Stimulated activated CD4-positive, alpha-beta T cell treated with anti-CD3 and anti-CD28 coated beads, TNF-alpha, amount 100 ng/mL, for 24 hours (primary cell): ENCODE measurements around the gene ZNF525.
"Not testable (repeated sequence)": the region's sequence is repeated elsewhere in the genome, so short reads cannot be mapped to it uniquely, and the experiment has no call there.

Experiments
- DNase-seq, 3 experiments: peaks; one replicate each; pipeline ENCODE4 v3.0.0-alpha.2; 2020; ENCODE audit warnings: low read depth in 3 of 3

The ZNF525 gene

DNA sequence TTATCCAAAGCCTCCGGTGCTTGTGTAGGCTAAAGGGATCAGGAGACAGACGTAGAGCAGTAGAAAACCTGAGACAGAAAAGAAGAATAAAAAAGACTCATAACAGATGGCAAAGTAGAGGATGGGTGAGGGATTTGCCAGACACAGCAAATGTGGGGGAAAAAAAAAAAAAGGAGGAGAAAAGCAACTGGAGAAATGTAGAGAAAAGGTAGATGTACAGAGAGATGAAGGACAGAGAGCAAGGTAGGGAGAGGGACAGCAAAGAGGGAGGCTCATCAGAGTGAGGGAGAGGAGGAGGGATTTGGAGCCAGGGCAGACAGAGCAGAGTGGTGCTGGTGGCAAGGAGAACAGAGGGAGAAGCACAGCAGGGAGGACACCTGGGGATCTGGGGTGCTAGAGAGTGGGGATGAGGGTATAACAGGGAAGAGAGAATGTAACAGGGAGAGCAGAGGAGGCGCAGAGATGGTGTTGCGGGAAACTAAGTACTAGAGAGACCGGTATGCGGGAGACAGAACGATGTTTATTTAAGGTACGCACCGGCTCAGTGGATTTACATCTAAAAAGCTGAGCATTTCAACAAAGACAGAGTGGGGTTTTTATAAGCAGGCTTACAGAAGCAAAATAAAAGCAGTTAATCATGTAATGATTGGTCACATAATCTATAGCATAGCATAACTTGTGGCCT is 30.5 kb downstream of the ZNF525 start:
- DNase-seq = not testable (repeated sequence)

DNA sequence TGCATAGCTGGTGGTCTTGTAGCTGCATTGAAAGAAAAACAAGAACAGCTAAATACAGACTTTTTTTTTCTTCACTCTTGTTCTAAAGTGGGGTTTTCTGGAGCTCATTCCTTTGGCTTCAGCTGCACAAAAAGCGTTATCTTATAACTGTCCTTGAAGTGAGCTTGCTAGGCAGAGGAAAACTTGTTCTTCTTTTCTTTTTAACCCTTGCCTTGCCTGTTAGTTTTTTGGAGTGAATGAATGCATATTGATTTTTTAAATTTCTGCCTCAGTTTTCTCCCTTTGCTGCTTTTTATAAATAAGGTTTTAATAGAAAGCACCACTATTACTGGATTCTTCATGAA is 31.0 kb downstream of the ZNF525 start:
- no peak for DNase-seq

DNA sequence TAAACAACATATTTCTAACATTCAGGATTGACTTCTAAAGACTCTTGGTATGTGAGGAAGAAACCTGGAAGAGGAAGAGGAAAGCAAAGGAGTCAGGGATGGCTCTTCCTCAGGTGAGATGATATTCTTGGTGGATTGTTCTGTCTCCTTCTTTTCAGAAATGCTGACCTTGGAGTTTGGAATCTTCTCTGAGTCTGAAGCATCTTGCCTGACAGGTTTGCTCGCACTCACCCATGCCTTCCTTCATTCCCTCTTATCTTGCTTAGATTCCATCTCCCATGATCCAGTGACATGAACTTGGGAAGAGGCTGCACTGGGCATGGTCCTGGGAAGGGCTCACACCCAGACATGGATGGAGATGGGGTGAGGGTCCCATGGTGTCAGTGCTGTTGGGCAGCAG is 32.4 kb downstream of the ZNF525 start:
- not testable (repeated sequence) for DNase-seq

DNA sequence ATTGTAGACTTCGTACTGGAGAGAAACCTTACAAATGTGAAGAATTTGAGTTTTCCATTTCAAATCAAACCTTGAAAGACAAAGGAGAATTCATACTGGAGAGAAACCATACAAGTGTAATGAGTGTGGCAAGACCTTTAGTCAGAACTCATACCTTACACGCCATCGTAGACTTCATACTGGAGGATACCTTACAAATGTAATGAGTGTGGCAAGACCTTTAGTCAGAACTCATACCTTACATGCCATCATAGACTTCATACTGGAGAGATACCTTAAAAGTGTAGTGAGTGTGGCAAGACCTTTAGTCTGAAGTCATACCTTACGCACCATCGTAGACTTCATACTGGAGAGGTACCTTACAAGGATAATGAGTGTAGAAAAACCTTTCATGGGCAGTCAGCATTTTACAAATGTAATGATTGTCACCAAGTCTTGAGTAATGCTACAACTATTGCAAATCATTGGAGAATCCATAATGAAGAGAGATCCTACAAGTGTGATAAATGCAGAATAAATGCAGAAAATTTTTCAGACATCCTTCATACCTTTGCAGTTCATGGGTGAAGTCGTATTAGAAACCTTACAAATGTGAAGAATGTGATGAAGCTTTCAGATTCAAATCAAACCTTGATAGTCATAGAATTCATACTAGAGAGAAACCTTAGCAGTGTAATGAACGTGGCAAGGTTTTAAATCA is 44.1 kb downstream of the ZNF525 start:
- no peak for DNase-seq

DNA sequence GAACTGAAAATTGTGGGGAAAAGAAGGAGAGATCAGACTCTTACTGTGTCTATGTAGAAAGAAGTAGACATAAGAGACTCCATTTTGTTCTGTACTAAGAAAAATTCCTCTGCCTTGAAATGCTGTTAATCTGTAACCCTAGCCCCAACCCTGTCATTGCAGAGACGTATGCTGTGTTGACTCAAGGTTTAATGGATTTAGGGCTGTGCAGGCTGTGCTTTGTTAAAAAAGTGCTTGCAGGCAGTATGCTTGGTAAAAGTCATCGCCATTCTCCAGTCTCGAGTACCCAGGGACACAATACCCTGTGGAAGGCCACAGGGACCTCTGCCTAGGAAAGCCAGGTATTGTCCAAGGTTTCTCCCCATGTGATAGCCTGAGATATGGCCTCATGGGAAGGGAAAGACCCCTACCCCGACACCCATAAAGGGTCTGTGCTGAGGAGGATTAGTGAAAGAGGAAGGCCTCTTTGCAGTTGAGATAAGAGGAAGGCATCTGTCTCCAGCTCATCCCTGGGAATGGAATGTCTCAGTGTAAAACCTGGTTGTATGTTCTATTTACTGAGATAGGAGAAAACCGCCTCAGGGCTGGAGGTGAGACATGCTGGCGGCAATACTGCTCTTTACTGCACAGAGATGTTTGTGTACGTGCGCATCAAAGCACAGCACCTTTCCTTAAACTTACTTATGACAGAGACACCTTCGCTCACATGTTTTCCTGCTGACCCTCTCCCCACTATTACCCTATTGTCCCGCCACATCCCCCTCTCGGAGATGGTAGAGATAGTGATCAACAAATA is 55.2 kb downstream of the ZNF525 start:
- DNase-seq = not testable (repeated sequence)

DNA sequence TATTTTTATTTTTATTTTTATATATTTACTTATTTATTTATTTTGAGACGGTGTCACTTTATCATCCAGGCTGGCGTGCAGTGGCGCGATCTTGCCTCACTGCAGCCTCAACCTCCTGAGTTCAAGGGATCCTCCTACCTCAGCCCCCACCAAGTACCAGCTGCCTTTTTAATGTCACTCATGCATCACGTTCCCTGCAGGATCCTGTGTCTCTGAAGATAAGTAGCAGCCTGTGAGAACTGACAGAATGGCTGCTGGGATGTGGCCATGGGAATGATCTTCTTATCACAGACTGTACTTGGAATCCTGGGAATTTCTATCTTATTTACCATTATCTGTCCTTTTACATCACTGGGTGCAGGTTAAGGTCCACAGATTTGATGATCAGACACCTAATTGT is 57.0 kb downstream of the ZNF525 start:
- no peak for DNase-seq

DNA sequence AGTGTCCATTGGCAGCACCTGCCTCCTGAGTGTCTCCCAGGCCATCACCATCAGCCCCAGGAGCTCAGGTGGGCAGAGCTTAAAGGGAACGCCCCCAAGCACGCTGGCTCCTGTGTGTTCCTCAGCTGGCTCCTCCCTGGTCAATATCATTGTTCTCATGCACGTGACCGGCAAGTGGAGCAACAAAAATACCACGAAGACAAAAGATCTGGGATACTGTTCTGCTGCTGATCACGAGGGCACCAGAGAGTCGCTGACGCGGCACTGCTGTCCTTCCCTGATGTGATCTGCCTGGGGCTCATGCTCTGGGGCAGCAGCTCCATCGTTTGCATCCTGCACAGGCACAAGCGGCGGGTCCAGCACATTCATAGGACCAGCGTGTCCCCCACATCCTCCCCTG is 57.6 kb downstream of the ZNF525 start:
- DNase-seq = not testable (repeated sequence)

DNA sequence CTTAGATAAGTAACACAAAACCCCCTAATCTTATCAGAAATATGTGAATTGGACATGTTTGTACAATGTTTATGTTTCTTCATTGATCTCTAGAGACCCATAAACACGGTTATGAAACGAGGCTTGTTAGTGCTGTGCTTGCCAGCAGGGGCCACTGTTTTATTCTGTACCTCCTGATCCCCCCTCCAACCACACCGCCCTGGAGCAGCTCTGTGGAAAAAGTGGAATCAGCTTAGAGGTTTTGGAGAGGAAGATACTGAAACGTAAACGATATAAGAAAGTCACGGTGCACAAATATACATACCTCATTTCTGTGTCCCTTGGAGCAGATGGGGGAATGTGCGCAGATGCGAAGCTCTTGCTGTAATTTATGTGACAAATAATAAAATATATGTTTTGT is 58.2 kb downstream of the ZNF525 start:
- DNase-seq = not testable (repeated sequence)

DNA sequence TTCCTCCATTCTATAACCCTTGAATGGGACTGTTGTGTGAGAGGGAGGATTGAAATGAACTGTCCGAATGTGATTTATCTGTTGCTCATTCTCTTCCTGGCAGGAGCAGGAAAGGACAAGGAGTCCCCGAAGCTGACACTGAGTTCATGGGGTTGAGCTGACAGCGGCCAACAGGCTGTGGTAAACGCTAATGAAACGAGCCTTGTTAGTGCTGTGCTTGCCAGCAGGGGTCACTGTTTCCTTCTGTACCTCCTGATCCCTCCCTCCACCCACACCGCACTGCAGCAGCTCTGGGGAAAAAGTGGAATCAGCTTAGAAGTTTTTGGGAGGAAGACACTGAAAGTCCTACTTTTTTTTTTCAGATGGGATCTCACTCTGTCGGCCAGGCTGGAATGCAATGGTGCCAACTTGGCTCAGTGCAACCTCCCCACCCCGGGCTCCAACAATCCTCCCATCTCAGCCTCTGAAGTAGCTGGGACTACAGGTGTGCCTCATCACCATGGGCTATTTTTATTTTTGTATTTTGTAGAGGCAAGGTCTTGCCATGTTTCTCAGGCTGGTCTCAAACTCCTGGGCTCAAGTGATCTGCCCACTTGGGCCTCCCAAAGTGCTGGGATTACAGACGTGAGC is 59.6 kb downstream of the ZNF525 start:
- DNase-seq = peak; percentile 48 to 53 (median 50)

DNA sequence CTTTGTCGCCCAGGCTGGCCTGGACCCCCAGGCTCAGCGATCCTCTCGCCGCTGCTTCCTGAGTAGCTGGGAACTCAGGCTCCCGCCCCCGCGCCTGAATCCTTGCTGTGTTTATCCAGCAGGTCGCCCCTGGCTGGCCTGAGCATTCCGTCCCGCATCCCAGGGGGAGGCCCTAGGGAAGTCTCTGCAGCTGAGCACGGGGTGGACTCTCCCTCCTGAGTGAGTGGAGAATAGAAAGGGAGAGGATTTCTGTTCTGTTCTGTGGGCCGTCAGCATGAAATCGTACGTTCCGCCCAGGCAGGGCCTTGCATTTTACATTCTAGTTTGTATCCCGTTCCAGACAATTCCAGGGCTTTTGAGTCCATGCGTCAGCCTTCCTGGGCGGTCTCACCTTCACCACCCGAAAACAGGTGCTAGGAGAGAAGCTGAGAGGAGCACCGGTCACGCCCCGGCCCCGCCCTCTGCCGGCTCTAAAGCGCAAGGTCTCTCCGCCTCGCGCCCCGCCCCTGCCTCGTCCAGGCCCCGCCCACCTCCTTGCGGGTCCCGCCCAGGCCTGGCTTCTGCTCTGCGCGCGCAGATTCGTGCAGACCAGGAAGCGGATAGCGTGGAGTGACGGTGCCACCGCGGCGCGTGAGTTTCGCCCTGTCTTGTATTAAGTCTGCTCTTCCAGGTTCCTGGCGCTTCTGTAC is 66.0 kb downstream of the ZNF525 start, which contains the start of gene ZNF761:
ZNF761 (plus strand) TSS at position 586 of the 689 bp plus-strand sequence. CDS start 15,285 bp downstream, outside the sequence.
- peak; percentile 95 to 98 (median 96) for DNase-seq

DNA sequence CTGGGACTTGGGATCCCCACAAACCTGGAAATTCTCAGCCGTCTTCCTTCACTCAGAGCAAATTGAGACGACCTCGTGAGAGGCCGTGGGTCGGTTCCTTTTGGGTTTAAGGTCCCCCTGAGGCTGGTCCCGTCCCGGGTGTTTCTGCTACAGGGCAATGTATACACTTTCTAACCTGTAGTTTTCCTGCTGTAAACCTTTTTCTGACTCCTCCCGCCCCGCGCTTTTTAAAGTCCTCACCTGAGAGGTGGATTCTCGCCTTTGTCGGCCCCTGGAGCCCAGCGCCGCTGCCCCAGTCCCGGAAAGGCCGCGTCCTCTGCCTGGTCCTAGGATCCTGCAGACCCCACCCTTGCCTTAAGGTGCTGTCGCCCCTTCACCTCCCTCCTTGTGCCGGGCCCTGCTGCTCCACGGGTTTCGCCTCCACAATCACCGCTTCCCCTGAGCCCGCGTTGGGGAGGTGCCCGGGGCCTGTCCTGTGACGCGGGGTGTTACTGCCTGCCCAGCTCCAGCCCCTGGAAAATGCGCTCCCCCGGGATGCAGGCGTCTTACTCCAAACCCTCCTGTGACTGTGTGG is 66.7 kb downstream of the ZNF525 start:
- DNase-seq = peak in 1 of 3 experiments; percentile 7
